ENCODE results near the gene AGPAT2.

GRCh38 chr9:136710543-136710942 lies 23.3 kb upstream of the AGPAT2 start:
- no peak for TF ChIP-seq CTCF (IDR thresholded peaks at IDR 0.05)
- no peak for TF ChIP-seq POLR2A (IDR thresholded peaks at IDR 0.05)
